Liver (tissue), 9 donors: ENCODE data around the gene TTC21A. TPM values are rescaled to one million over a fixed set of nuclear protein-coding genes. Genes with fewer than 3 reads are reported as not detected.

Experiments
- DNase-seq: peaks from one replicate; pipeline ENCODE4 v3.0.0-alpha.2; 2017; ENCODE audit warnings: low spot score
- H3K27ac ChIP-seq, 2 donors: one replicate each; pipeline ENCODE4 v1.7.0; 2013; ENCODE audit warnings: inconsistent platforms in 2 of 2, low read length in 2 of 2, control low read depth in 1 of 2, low read depth in 1 of 2, mild to moderate bottlenecking in 1 of 2
- H3K27me3 ChIP-seq, 4 donors: one replicate each; pipeline versions ENCODE4 v1.6.1 to v1.7.0; 2013; ENCODE audit warnings: low read length in 3 of 4, inconsistent platforms in 1 of 4, mild to moderate bottlenecking in 1 of 4, moderate library complexity in 1 of 4; ENCODE audit not compliant: control insufficient read depth in 4 of 4, insufficient read depth in 4 of 4
- H3K36me3 ChIP-seq, 4 donors: one replicate each; pipeline versions ENCODE4 v1.6.1 to v1.7.0; 2013; ENCODE audit warnings: low read length in 3 of 4, mild to moderate bottlenecking in 3 of 4, low read depth in 1 of 4, moderate library complexity in 1 of 4; ENCODE audit not compliant: control insufficient read depth in 4 of 4, insufficient read depth in 3 of 4
- H3K4me1 ChIP-seq, 4 donors: one replicate each; pipeline versions ENCODE4 v1.6.1 to v1.7.0; 2013; ENCODE audit warnings: low read length in 3 of 4, mild to moderate bottlenecking in 3 of 4, moderate library complexity in 1 of 4; ENCODE audit not compliant: control insufficient read depth in 4 of 4, insufficient read depth in 4 of 4
- H3K4me3 ChIP-seq, 3 donors: one replicate each; pipeline versions ENCODE4 v1.6.1 to v1.7.0; 2013; ENCODE audit warnings: low read length in 3 of 3, control low read depth in 1 of 3, low read depth in 1 of 3, mild to moderate bottlenecking in 1 of 3
- H3K9ac ChIP-seq, 2 donors: one replicate each; pipeline ENCODE4 v1.7.0; 2013; ENCODE audit warnings: low read length in 2 of 2, mild to moderate bottlenecking in 2 of 2, moderate library complexity in 2 of 2, control low read depth in 1 of 2, low read depth in 1 of 2
- H3K9me3 ChIP-seq, 4 donors: one replicate each; pipeline versions ENCODE4 v1.6.1 to v1.7.0; 2013; ENCODE audit warnings: low read length in 3 of 4; ENCODE audit not compliant: control insufficient read depth in 4 of 4
- EGR1 ChIP-seq, 2 donors: IDR thresholded peaks; 2 replicates each; pipeline ENCODE4 v1.6.1; 2016 to 2018; ENCODE audit warnings: antibody characterized with exemption in 2 of 2, low read depth in 2 of 2
- FOXA1 ChIP-seq: IDR thresholded peaks from 2 replicates; pipeline ENCODE4 v1.6.1; 2016; ENCODE audit warnings: antibody characterized with exemption
- FOXA2 ChIP-seq: IDR thresholded peaks from 2 replicates; pipeline ENCODE4 v1.6.1; 2016; ENCODE audit warnings: antibody characterized with exemption
- GABPA ChIP-seq, 2 donors: IDR thresholded peaks in 1 of 2; conservative IDR thresholded peaks in 1 of 2; 2 replicates each; pipeline ENCODE4 v1.6.1; 2016; ENCODE audit warnings: antibody characterized with exemption in 2 of 2, mild to moderate bottlenecking in 1 of 2, moderate library complexity in 1 of 2
- HNF4A ChIP-seq, 2 donors: conservative IDR thresholded peaks; 2 replicates each; pipeline ENCODE4 v1.6.1; 2016; ENCODE audit warnings: antibody characterized with exemption in 2 of 2, mild to moderate bottlenecking in 2 of 2
- HNF4G ChIP-seq: IDR thresholded peaks from 2 replicates; pipeline ENCODE4 v1.6.1; 2016; ENCODE audit warnings: antibody characterized with exemption
- JUND ChIP-seq, 2 donors: IDR thresholded peaks; 2 replicates each; pipeline ENCODE4 v1.6.1; 2016; ENCODE audit warnings: antibody characterized with exemption in 2 of 2
- NR2F2 ChIP-seq: IDR thresholded peaks from 2 replicates; pipeline ENCODE4 v1.6.1; 2016; ENCODE audit warnings: antibody characterized with exemption
- RAD21 ChIP-seq, 2 donors: IDR thresholded peaks; 2 replicates each; pipeline ENCODE4 v1.6.1; 2016; ENCODE audit warnings: antibody characterized with exemption in 2 of 2, mild to moderate bottlenecking in 2 of 2
- RXRA ChIP-seq, 2 donors: IDR thresholded peaks; 2 replicates each; pipeline ENCODE4 v1.6.1; 2017 to 2018; ENCODE audit warnings: antibody characterized with exemption in 2 of 2, mild to moderate bottlenecking in 1 of 2
- SP1 ChIP-seq: IDR thresholded peaks from 2 replicates; pipeline ENCODE4 v1.6.1; 2018; ENCODE audit warnings: antibody characterized with exemption, mild to moderate bottlenecking
- TAF1 ChIP-seq: conservative IDR thresholded peaks from 2 replicates; pipeline ENCODE4 v1.6.1; 2016; ENCODE audit warnings: antibody characterized with exemption, mild to moderate bottlenecking
- YY1 ChIP-seq: IDR thresholded peaks from 2 replicates; pipeline ENCODE4 v1.6.1; 2016; ENCODE audit warnings: antibody characterized with exemption, mild to moderate bottlenecking
- WGBS: extraction: QIAGEN DNeasy Blood & Tissue Kit; methylation state at CpG from one replicate; pipeline ENCODE4 v1.1.7; 2013; 5-methylcytosine and 5-hydroxymethylcytosine counted together
- polyA plus RNA-seq, 2 donors: library from polyadenylated mRNA; stranded (reverse) in 1 of 2; unstranded in 1 of 2; fragments of 200-250 nt in 1 of 2; fragments of >200 nt in 1 of 2; fragmentation: Nextera tagmentation in 1 of 2; extraction: Ambion mirVana in 1 of 2; gene quantifications; one replicate each; pipeline versions ENCODE4 v1.2.1 to v1.2.3, GENCODE V29; 2013 to 2015
- total RNA-seq, 2 donors: library from RNA; depleted of rRNA; stranded (reverse); fragments of >200 nt; gene quantifications; one replicate each; pipeline ENCODE4 v1.2.3, GENCODE V29; 2014
- TF ChIP-seq, protein P1 (sequence below): IDR thresholded peaks from 2 replicates; pipeline ENCODE4 v1.6.1; 2016; ENCODE audit warnings: antibody characterized with exemption
- TF ChIP-seq, protein P2 (sequence below): fragments of 150-350 bp; IDR thresholded peaks from 2 replicates; pipeline ENCODE4 v1.5.1; 2017; ENCODE audit warnings: improper control_type of control experiment, low read depth, low read length; ENCODE audit not compliant: missing input control
- TF ChIP-seq, protein P3 (sequence below): IDR thresholded peaks from 2 replicates; pipeline ENCODE4 v1.6.1; 2016; ENCODE audit warnings: antibody characterized with exemption
- TF ChIP-seq, protein P4 (sequence below): IDR thresholded peaks from 2 replicates; pipeline ENCODE4 v1.6.1; 2016; ENCODE audit warnings: antibody characterized with exemption
- TF ChIP-seq, protein P5 (sequence below): IDR thresholded peaks from 2 replicates; pipeline ENCODE4 v1.6.1; 2016; ENCODE audit warnings: antibody characterized with exemption, mild to moderate bottlenecking
- donor health status: healthy.
- donor health status: healthy.
- donor health status: healthy.
- donor health status: healthy.
- donor health status: healthy.

Gene TTC21A
- total and polyA plus RNA-seq, 4 donors = 0.28 to 3.3 (median 1.6) TPM

DNA sequence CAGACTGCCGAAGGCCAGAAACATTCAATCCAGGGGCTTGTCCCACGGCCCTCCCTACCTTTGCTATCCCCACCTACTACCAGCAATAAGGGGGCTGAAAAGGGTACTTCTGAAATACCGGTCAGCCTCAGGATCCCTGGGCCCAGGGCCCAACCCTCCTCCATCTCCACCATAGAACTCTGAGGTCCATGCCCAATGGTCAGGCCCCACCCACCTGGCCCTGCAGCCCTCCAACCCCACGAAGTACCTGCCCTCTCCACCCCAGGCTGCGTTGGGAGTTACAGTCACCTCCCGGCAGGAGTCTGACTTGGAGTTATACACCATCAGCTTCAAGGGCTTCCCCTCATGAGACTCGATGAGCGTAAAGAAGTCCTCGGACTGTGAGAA is 7.0 kb upstream of the TTC21A start:
- no peak for TF ChIP-seq EGR1 (IDR thresholded peaks at IDR 0.05; ENCODE audit: low read depth in 2 of 2)
- TF ChIP-seq, protein P1, sequence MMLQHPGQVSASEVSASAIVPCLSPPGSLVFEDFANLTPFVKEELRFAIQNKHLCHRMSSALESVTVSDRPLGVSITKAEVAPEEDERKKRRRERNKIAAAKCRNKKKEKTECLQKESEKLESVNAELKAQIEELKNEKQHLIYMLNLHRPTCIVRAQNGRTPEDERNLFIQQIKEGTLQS = no peak
- no peak for TF ChIP-seq JUND (IDR thresholded peaks at IDR 0.05)
- TF ChIP-seq, protein P2, sequence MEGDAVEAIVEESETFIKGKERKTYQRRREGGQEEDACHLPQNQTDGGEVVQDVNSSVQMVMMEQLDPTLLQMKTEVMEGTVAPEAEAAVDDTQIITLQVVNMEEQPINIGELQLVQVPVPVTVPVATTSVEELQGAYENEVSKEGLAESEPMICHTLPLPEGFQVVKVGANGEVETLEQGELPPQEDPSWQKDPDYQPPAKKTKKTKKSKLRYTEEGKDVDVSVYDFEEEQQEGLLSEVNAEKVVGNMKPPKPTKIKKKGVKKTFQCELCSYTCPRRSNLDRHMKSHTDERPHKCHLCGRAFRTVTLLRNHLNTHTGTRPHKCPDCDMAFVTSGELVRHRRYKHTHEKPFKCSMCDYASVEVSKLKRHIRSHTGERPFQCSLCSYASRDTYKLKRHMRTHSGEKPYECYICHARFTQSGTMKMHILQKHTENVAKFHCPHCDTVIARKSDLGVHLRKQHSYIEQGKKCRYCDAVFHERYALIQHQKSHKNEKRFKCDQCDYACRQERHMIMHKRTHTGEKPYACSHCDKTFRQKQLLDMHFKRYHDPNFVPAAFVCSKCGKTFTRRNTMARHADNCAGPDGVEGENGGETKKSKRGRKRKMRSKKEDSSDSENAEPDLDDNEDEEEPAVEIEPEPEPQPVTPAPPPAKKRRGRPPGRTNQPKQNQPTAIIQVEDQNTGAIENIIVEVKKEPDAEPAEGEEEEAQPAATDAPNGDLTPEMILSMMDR = no peak
- no peak for TF ChIP-seq GABPA (IDR thresholded peaks at IDR 0.05 in 1 of 2, conservative IDR thresholded peaks at IDR 0.05 in 1 of 2)
- Histone ChIP-seq H3K36me3 (peaks cover 14 to 46% (median 32%) of the 10 kb centered on the region in 4 donors), H3K9me3 (no peaks in the 10 kb centered on the region), H3K4me1 (peaks cover 0 to 12% (median 3%) of the 10 kb centered on the region in 4 donors), H3K9ac (no peak overlapping the region), H3K27ac (no peak overlapping the region), H3K4me3 (no peak overlapping the region), H3K27me3 (no peaks in the 10 kb centered on the region)
- DNase-seq = no peak
- WGBS = 94% methylated on average over 9 of the region's 9 CpGs

DNA sequence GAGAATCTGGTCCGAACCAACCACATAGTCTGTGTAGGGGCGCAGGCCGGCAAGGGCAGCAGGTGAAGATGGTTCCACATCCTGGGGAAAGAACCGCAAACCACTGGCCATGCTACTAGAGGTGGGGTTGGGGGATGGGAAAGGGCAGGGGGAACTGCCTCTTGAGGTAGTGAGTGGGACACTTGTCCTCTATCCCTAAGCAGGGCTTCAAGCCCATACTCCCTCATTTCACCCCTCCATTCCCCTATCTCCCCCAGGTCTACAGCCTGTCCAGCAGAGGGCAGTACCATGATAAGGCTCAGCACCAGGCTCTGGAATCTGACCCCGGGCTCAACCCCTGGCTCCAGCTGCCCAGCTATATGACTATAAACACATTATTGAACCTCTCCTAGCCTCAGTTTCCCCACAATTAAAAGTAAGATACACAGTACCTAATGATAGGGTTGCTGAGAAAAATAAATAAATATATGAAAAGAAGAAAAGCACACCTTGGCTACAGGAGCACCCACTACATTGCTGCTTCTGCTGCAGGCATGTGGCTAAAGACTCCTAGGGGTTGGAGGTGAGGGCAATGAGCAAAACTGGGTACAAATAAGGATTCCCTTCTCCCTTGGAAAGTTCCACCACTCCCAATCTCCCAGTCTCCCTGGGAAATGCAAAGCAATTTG is 6.3 kb upstream of the TTC21A start:
- no peak overlapping the region for H3K27ac ChIP-seq
- 81% methylated on average over 5 of the region's 5 CpGs for WGBS
- H3K4me3 ChIP-seq = no peak overlapping the region
- H3K27me3 ChIP-seq = no peaks in the 10 kb centered on the region
- DNase-seq = no peak
- H3K9me3 ChIP-seq = no peaks in the 10 kb centered on the region
- peaks cover 2 to 18% (median 10%) of the 10 kb centered on the region in 4 donors for H3K4me1 ChIP-seq
- H3K9ac ChIP-seq = no peak overlapping the region
- TF ChIP-seq, protein P2 = peak; percentile 68
- TF ChIP-seq NR2F2 = peak; percentile 90
- TF ChIP-seq RAD21 (IDR thresholded peaks at IDR 0.05) = peak; percentile 76 to 83
- TF ChIP-seq JUND (IDR thresholded peaks at IDR 0.05) = no peak
- TF ChIP-seq FOXA2 = no peak
- TF ChIP-seq RXRA (IDR thresholded peaks at IDR 0.05) = peak in 1 of 2 donors; percentile 59
- TF ChIP-seq GABPA (IDR thresholded peaks at IDR 0.05 in 1 of 2, conservative IDR thresholded peaks at IDR 0.05 in 1 of 2) = no peak
- TF ChIP-seq, protein P3, sequence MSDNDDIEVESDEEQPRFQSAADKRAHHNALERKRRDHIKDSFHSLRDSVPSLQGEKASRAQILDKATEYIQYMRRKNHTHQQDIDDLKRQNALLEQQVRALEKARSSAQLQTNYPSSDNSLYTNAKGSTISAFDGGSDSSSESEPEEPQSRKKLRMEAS = no peak
- TF ChIP-seq YY1 = no peak
- no peak for TF ChIP-seq HNF4G
- no peak for TF ChIP-seq FOXA1
- no peak for TF ChIP-seq EGR1 (IDR thresholded peaks at IDR 0.05; ENCODE audit: low read depth in 2 of 2)
- TF ChIP-seq HNF4A (conservative IDR thresholded peaks at IDR 0.05) = peak; percentile 37 to 60
- TF ChIP-seq, protein P4, sequence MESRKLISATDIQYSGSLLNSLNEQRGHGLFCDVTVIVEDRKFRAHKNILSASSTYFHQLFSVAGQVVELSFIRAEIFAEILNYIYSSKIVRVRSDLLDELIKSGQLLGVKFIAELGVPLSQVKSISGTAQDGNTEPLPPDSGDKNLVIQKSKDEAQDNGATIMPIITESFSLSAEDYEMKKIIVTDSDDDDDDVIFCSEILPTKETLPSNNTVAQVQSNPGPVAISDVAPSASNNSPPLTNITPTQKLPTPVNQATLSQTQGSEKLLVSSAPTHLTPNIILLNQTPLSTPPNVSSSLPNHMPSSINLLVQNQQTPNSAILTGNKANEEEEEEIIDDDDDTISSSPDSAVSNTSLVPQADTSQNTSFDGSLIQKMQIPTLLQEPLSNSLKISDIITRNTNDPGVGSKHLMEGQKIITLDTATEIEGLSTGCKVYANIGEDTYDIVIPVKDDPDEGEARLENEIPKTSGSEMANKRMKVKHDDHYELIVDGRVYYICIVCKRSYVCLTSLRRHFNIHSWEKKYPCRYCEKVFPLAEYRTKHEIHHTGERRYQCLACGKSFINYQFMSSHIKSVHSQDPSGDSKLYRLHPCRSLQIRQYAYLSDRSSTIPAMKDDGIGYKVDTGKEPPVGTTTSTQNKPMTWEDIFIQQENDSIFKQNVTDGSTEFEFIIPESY = no peak
- TF ChIP-seq TAF1 = no peak
- TF ChIP-seq, protein P1 = no peak
- no peak for TF ChIP-seq SP1
- TF ChIP-seq, protein P5, sequence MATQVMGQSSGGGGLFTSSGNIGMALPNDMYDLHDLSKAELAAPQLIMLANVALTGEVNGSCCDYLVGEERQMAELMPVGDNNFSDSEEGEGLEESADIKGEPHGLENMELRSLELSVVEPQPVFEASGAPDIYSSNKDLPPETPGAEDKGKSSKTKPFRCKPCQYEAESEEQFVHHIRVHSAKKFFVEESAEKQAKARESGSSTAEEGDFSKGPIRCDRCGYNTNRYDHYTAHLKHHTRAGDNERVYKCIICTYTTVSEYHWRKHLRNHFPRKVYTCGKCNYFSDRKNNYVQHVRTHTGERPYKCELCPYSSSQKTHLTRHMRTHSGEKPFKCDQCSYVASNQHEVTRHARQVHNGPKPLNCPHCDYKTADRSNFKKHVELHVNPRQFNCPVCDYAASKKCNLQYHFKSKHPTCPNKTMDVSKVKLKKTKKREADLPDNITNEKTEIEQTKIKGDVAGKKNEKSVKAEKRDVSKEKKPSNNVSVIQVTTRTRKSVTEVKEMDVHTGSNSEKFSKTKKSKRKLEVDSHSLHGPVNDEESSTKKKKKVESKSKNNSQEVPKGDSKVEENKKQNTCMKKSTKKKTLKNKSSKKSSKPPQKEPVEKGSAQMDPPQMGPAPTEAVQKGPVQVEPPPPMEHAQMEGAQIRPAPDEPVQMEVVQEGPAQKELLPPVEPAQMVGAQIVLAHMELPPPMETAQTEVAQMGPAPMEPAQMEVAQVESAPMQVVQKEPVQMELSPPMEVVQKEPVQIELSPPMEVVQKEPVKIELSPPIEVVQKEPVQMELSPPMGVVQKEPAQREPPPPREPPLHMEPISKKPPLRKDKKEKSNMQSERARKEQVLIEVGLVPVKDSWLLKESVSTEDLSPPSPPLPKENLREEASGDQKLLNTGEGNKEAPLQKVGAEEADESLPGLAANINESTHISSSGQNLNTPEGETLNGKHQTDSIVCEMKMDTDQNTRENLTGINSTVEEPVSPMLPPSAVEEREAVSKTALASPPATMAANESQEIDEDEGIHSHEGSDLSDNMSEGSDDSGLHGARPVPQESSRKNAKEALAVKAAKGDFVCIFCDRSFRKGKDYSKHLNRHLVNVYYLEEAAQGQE = no peak
- H3K36me3 ChIP-seq = peaks cover 14 to 41% (median 30%) of the 10 kb centered on the region in 4 donors
